ENCODE results near the gene TUB.

TUB gene

GRCh38 chr11:8108421-8108820 lies 27.4 kb downstream of the TUB start:
- H3F3A ChIP-seq (ENCODE audit: insufficient read depth), result no peaks in the 10 kb centered on the region
- no peak overlapping the region for H3K4me2 ChIP-seq (ENCODE audit: low read depth, low read length, poor library complexity, severe bottlenecking)
- no peaks in the 10 kb centered on the region for H3K9me3 ChIP-seq (ENCODE audit: insufficient read depth, low read length)
- no peaks in the 10 kb centered on the region for H3K27me3 ChIP-seq (ENCODE audit: low read length)
- no peaks in the 10 kb centered on the region for H3K36me3 ChIP-seq (ENCODE audit: low read length)
- TF ChIP-seq CTCF (IDR thresholded peaks at IDR 0.05; ENCODE audit: insufficient read depth, low read length, poor library complexity, severe bottlenecking) (no peak), EZH2phosphoT487 (conservative IDR thresholded peaks at IDR 0.05; ENCODE audit: low read length) (no peak)
- H3K79me2 ChIP-seq (ENCODE audit: insufficient read depth, low read length), result no peaks in the 10 kb centered on the region
- H3K27ac ChIP-seq (ENCODE audit: low read depth, low read length), result no peak overlapping the region
- H2AFZ ChIP-seq (ENCODE audit: low read depth, low read length, severe bottlenecking), result no peak overlapping the region
- H3K9me2 ChIP-seq (replicated peaks; ENCODE audit: insufficient read depth, low read length), result no peaks in the 10 kb centered on the region
- H3K4me3 ChIP-seq (ENCODE audit: insufficient read depth, low read length, poor library complexity, severe bottlenecking), result no peak overlapping the region
- H4K20me1 ChIP-seq (ENCODE audit: low read depth, low read length), result no peaks in the 10 kb centered on the region
- H3K9ac ChIP-seq (ENCODE audit: low read length), result no peak overlapping the region

- TF ChIP-seq EZH2phosphoT487 (conservative IDR thresholded peaks at IDR 0.05; ENCODE audit: low read length), result no peak
- TF ChIP-seq CTCF (IDR thresholded peaks at IDR 0.05; ENCODE audit: insufficient read depth, low read length, poor library complexity, severe bottlenecking), result no peak
- Histone ChIP-seq H4K20me1 (ENCODE audit: low read depth, low read length) (no peaks in the 10 kb centered on the region), H3K27me3 (ENCODE audit: low read length) (no peaks in the 10 kb centered on the region), H3K4me3 (ENCODE audit: insufficient read depth, low read length, poor library complexity, severe bottlenecking) (no peak overlapping the region), H3K27ac (ENCODE audit: low read depth, low read length) (no peak overlapping the region), H3K79me2 (ENCODE audit: insufficient read depth, low read length) (no peaks in the 10 kb centered on the region), H3F3A (ENCODE audit: insufficient read depth) (no peaks in the 10 kb centered on the region), H3K4me2 (ENCODE audit: low read depth, low read length, poor library complexity, severe bottlenecking) (no peak overlapping the region), H3K9me3 (ENCODE audit: insufficient read depth, low read length) (no peaks in the 10 kb centered on the region), H3K36me3 (ENCODE audit: low read length) (no peaks in the 10 kb centered on the region), H3K9ac (ENCODE audit: low read length) (no peak overlapping the region), H3K9me2 (replicated peaks; ENCODE audit: insufficient read depth, low read length) (no peaks in the 10 kb centered on the region), H2AFZ (ENCODE audit: low read depth, low read length, severe bottlenecking) (no peak overlapping the region)
These were observed 28.7 kb downstream of the TUB start for GRCh38 chr11:8109675-8110074.

- TF ChIP-seq EZH2phosphoT487 (conservative IDR thresholded peaks at IDR 0.05; ENCODE audit: low read length), result no peak
- TF ChIP-seq CTCF (IDR thresholded peaks at IDR 0.05; ENCODE audit: insufficient read depth, low read length, poor library complexity, severe bottlenecking), result no peak
- Histone ChIP-seq H3K9ac (ENCODE audit: low read length) (no peak overlapping the region), H3K9me2 (replicated peaks; ENCODE audit: insufficient read depth, low read length) (no peaks in the 10 kb centered on the region), H3K4me3 (ENCODE audit: insufficient read depth, low read length, poor library complexity, severe bottlenecking) (no peak overlapping the region), H4K20me1 (ENCODE audit: low read depth, low read length) (no peaks in the 10 kb centered on the region), H3K79me2 (ENCODE audit: insufficient read depth, low read length) (no peaks in the 10 kb centered on the region), H3K4me2 (ENCODE audit: low read depth, low read length, poor library complexity, severe bottlenecking) (no peak overlapping the region), H2AFZ (ENCODE audit: low read depth, low read length, severe bottlenecking) (no peak overlapping the region), H3K9me3 (ENCODE audit: insufficient read depth, low read length) (no peaks in the 10 kb centered on the region), H3K27me3 (ENCODE audit: low read length) (no peaks in the 10 kb centered on the region), H3F3A (ENCODE audit: insufficient read depth) (no peaks in the 10 kb centered on the region), H3K36me3 (ENCODE audit: low read length) (no peaks in the 10 kb centered on the region), H3K27ac (ENCODE audit: low read depth, low read length) (no peak overlapping the region)
These were observed 29.4 kb downstream of the TUB start for GRCh38 chr11:8110396-8110795.

- Histone ChIP-seq H2AFZ (ENCODE audit: low read depth, low read length, severe bottlenecking) (no peak overlapping the region), H3K9me2 (replicated peaks; ENCODE audit: insufficient read depth, low read length) (no peaks in the 10 kb centered on the region), H3K27me3 (ENCODE audit: low read length) (no peaks in the 10 kb centered on the region), H3K9me3 (ENCODE audit: insufficient read depth, low read length) (no peaks in the 10 kb centered on the region), H3K27ac (ENCODE audit: low read depth, low read length) (no peak overlapping the region), H3K9ac (ENCODE audit: low read length) (no peak overlapping the region), H3K79me2 (ENCODE audit: insufficient read depth, low read length) (no peaks in the 10 kb centered on the region), H3F3A (ENCODE audit: insufficient read depth) (no peaks in the 10 kb centered on the region), H3K4me3 (ENCODE audit: insufficient read depth, low read length, poor library complexity, severe bottlenecking) (no peak overlapping the region), H3K36me3 (ENCODE audit: low read length) (no peaks in the 10 kb centered on the region), H4K20me1 (ENCODE audit: low read depth, low read length) (no peaks in the 10 kb centered on the region), H3K4me2 (ENCODE audit: low read depth, low read length, poor library complexity, severe bottlenecking) (no peak overlapping the region)
- TF ChIP-seq EZH2phosphoT487 (conservative IDR thresholded peaks at IDR 0.05; ENCODE audit: low read length) (no peak), CTCF (IDR thresholded peaks at IDR 0.05; ENCODE audit: insufficient read depth, low read length, poor library complexity, severe bottlenecking) (no peak)
These were observed 30.6 kb downstream of the TUB start for GRCh38 chr11:8111636-8112035.

Measured in SU-DHL-6 (cell line).